DMS153 treated with DMSO at 0.1 percent for 48 hours (cell line): Measurements from ENCODE around the gene SELENOV.
"Not testable (repeated sequence)": the region's sequence is repeated elsewhere in the genome, so short reads cannot be mapped to it uniquely, and the experiment has no call there.

Source experiments
- DNase-seq: peaks from one replicate; lab custom pipeline; 2025; ENCODE audit not compliant: unreplicated experiment; lab: John Stamatoyannopoulos, UW

The SELENOV gene

DNA sequence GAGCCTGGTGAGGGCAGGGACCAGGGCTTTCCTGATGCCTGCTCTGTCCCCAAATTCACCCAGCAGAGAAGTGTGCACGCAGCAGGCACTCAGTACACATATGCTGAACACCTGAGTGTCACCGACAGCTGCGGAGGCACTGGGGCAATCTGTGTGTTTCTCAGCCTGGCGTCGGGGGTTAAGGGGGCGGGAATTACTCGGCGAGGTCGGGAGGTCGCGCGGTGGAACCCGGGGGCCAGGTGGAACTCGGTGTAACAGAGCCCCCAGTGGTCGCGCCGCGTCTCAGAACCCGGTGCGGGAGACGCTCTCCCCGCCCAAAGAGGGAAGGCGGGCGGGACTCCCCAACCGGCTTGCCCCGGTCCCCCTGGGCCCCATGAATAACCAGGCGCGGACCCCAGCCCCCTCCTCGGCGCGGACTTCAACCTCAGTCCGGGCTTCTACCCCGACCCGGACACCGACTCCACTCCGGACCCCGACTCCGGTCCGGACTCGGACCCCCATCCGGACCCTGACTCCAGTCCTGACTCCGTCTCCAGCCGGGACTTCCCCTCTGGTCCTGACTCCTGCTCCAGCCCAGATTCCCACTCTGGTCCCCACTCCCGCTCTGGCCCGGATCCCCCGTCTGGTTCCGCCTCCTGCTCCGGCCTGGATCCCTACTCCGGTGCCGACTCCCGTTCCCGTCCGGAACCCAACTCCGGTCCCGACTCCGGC is at the start of gene SELENOV:
SELENOV (plus strand) TSS at position 300 of the 711 bp plus-strand sequence; CDS start at position 374, 74 bp downstream.
- no peak for DNase-seq

GRCh38 chr19:39465956-39466747 is 48.8 kb upstream of the SELENOV start:
- no peak for DNase-seq

DNA sequence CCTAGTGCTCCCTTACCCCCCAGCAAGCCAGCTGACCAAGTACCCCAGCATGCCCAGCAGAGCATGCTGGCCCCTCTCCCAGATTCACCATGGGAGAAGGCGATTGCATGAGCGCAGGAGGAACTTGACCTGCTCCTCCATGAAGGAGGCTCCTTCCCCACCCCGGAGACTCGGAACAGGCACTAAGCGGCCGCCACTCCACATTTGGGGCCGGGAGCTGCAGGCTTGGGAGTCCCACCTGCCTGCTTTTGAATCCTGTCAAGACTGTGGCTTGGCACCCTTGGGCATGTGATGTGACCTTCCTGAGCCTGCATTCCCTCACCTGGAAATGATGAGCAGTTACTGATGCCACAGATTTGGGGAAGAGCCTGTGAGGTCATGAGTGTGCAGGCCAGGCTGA is 47.0 kb upstream of the SELENOV start:
- no peak for DNase-seq

DNA sequence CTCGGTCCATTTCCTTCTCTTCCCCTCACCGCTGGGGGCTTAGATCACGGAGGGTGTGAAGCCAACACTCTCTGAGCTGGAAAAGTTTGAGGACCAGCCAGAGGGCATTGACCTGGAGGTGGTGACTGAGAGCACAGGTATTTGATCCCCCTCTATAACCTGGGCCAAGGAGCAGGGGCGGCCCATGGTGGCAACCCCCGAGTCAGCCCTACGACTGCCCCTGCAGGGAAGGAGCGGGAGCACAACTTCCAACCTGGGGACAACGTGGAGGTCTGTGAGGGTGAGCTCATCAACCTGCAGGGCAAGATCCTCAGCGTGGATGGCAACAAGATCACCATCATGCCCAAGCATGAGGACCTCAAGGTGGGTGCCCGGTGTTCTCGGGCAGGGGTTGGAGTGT is 45.9 kb upstream of the SELENOV start:
- no peak for DNase-seq

DNA sequence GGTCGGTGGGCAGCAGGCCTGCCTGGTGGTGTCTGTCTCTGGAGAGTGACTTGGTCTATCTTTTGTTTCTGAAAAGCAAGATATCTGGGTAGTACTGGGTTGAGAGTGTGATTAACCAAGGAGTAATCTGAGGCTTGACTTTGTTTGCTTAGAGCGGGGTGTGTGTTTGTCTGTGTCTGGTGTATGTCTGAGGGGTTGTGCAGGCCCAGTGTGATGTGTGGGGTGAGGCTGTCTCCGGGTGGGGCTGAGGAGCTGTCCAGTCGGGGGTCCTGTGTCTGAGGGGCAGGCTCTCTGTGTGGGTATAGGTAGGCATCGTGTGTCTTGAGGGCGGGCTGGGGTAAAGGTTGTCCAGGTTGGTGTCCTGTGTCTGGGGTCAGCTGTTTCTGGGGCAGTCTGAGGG is 45.4 kb upstream of the SELENOV start:
- no peak for DNase-seq

GRCh38 chr19:39470724-39471339 is 44.1 kb upstream of the SELENOV start:
- DNase-seq = no peak

DNA sequence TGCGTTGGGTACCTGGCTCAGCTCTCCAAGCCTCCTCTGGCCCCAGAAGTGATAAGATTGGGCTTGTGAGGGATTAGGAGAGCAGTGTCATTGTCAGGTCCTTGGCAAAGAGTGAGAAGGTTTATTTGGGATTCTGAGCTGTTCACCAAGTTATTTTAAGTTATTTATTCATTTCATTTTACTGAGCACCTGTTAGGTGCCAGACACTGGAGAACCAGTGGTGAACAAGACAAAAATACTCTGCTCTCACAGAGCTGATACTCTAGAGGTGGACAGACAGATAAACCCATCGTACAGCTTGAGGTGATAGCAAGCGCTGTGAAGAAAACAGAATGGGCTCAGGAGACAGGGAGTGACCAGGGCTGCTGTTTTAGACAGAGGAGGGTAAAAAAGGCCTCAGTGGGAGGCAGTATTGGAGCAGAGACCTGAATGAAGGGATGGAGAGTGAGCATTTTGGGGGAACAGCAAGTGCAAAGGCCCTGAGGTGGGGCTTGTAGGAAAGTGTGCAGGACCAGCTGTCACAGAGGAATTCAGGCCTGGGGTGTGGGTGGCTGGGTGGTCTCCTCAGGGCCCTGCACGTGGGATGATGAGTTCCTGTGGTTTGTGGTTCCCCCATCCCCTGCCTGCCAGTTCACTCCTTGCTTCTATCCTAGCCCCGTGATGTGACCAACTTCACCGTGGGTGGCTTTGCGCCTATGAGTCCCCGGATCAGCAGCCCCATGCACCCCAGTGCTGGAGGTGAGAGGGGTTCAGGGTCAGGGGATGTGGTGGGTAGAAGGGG is 43.0 kb upstream of the SELENOV start:
- no peak for DNase-seq

DNA sequence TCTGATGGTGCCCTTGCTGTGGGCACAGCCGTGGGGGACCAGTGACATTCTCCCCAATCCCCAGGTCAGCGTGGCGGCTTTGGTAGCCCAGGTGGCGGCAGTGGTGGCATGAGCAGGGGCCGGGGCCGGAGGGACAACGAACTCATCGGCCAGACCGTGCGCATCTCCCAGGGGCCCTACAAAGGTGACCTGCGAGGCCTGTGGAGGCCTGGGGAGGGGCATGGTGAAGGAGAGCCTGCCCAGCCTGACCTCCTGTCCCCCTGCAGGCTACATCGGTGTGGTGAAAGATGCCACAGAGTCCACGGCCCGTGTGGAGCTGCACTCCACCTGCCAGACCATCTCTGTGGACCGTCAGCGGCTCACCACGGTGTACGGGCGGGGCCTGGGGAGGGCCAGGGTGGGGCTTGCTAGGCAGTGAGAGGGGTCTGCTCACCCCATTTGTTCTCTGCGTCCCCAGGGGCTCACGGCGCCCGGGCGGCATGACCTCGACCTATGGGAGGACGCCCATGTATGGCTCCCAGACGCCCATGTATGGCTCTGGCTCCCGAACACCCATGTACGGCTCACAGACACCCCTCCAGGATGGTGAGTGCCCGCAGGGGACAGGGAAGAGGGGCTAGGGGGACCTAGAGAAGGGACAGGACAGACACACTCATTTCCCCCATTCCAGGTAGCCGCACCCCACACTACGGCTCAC is 42.0 kb upstream of the SELENOV start:
- DNase-seq = no peak

- no peak for DNase-seq
These were observed 41.4 kb upstream of the SELENOV start for GRCh38 chr19:39473443-39473960.

GRCh38 chr19:39474139-39474620 is 40.8 kb upstream of the SELENOV start:
- no peak for DNase-seq

GRCh38 chr19:39475748-39476147 is 39.2 kb upstream of the SELENOV start:
- DNase-seq = no peak

DNA sequence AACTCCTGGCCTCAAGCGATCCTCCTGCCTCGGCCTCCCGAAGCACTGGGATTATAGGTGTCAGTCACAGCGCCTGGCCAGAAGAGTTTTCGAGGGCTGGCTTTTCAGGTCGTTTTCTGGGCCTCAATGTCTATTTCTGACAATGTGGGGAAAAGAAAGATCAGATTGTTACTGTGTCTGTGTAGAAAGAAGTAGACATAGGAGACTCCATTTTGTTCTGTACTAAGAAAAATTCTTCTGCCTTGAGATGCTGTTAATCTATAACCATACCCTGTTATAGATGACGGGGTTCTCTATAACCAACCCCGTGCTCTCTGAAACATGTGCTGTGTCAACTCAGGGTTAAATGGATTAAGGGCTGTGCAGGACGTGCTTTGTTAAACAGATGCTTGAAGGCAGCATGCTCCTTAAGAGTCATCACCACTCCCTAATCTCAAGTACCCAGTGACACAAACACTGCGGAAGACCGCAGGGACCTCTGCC is 35.6 kb upstream of the SELENOV start:
- DNase-seq = not testable (repeated sequence)

DNA sequence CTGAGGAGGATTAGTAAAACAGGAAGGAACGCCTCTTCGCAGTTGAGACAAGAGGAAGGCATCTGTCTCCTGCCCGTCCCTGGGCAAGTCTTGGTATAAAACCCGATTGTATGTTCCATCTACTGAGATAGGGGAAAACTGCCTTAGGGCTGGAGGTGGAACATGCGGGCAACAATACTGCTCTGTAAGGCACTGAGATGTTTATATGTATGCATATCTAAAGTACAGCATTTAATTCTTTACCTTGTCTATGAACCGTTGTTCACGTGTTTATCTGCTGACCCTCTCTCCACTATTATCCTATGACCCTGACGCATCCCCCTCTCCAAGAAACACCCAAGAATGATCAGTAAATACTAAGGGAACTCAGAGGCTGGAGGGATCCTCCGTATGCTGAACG is 35.0 kb upstream of the SELENOV start:
- no peak for DNase-seq

DNA sequence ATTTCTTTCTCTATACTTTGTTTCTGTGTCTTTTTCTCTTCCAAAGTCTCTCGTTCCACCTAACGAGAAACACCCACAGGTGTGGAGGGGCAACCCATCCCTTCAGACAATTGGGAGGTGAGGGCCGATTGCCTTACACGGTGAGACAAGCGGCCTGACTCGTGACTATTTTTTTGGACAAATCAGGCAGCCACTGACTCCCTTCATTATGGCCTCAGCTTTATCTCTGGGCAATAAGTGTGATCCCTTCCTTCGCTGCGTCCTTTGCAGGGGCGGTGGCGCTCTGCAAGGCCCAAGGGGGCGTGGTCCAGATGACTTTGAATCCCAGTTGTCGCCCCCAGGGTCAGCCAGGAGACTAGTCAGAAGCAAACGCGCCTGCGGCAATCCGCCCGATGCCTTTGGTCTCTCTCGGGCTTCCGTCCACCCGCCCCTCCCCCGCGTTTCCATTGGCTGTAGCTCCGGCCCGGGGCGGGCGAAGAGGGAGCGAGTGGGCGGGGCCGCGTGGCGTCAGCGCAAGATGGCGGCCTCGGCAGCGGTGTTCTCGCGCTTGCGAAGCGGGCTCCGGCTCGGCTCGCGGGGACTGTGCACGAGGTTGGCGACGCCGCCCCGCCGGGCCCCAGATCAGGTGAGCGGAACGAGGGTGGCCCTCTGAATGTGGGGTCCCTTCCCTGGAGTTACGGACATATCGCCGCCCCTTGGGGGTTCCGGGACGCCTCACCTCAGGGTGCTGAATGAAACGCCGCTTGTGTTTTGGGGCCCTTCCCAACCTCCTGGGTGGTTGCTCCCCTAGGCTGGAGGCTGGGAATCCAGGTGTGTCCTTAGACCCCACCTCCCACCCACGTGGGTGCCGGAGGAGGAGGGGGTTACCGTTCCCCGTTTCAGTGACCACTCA is 34.4 kb upstream of the SELENOV start, which contains the start of gene TIMM50:
TIMM50 (plus strand) TSS at position 502 of the 892 bp plus-strand sequence; CDS start at position 518, 16 bp downstream.
- peak; percentile 92 for DNase-seq

GRCh38 chr19:39481229-39481545 is 33.8 kb upstream of the SELENOV start:
- DNase-seq = no peak

DNA sequence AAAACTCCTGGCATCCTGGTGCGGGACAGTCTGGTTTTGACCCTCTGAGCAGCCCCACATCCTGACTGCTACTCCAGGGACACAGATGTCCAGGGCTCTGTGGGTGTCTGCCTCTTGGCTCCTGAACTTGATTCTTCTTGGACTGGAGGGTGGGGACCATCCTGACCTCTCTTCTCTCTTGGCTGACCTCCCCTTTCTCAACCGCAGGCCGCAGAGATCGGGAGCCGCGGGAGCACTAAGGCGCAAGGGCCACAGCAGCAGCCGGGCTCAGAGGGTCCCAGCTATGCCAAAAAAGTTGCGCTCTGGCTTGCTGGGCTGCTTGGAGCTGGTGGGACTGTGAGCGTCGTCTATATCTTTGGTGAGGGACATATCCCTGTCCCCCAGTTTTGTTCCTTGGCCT is 33.3 kb upstream of the SELENOV start:
- no peak for DNase-seq

DNA sequence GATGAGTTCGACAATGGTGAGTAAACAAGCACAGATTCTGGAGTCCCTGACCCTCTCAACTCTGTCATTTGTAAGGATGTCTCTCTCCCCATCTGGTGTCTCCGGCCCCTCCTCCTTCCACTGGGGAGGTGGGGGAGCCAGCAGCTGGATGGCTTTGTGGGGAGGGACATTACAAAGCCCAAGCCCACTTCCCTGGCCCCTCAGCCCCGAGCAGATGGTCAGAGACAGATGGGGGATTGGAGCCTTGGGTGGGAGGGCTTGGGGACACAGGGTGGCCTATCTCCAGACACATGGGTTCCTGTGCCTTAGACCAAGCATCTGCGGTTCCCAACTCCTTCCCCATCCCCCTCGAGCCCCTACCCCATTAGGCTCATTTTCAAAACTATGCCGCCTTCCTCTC is 31.8 kb upstream of the SELENOV start:
- DNase-seq = no peak

GRCh38 chr19:39489756-39490155 is 25.2 kb upstream of the SELENOV start:
- DNase-seq = no peak

DNA sequence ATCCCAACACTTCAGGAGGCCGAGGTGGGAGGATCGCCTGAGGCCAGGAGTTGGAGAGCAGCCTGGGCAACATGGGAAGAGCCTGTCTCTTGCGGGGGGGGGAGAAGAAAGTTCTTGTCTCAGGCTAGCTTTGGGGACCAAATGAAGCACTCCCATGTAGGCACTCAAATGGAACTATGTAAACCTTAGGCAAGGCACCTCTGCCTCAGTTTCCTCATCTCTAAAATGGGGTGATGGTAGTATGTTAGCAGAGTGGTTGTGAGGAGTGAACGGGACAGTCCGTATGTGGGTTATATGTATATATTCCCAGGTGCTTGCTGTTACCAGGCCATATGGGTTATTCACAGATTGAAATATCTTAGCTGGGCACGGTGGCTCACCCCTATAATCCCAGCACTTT is 22.7 kb upstream of the SELENOV start:
- no peak for DNase-seq
